HCT116 (cell line): ENCODE data around the gene COL8A2. TPM values are rescaled to one million over a fixed set of nuclear protein-coding genes. Genes with fewer than 3 reads are reported as not detected.

Experiments
- ATAC-seq: fragments of 200-7000 bp; cut with Tn5 transposase; 2 replicates; pipeline ENCODE4 v1.9.1; 2020; ENCODE audit warnings: mild to moderate bottlenecking, moderate library complexity
- BruUV-seq: library from RNA; stranded (reverse); fragments of 400-500 nt; replicated peaks from 2 replicates; lab custom pipeline; 2021; lab: Mats Ljungman, UMichigan
- CTCF ChIA-PET: fragments of 300-600 bp; sonication (Branson Sonifier 250); formaldehyde crosslinking; loops from one replicate; lab custom pipeline; 2021; ENCODE audit warnings: antibody characterized with exemption; lab: Charles Lee
- POLR2A ChIA-PET: fragments of 300-600, 350-600 bp; sonication (Branson Sonifier 250); formaldehyde crosslinking; loops from one replicate; lab custom pipeline; 2021; ENCODE audit warnings: antibody characterized with exemption; lab: Charles Lee
- RAD21 ChIA-PET, 2 experiments: fragments of 300-600 bp; sonication (Branson Sonifier 250); formaldehyde crosslinking; loops; one replicate each; lab custom pipeline; 2023; ENCODE audit warnings: low total read pairs in 2 of 2; ENCODE audit not compliant: uncharacterized antibody in 2 of 2, unreplicated experiment in 2 of 2, low non-redundant PET in 1 of 2; lab: Charles Lee
- DNase-seq: peaks from one replicate; pipeline ENCODE4 v3.0.0-alpha.2; 2010; ENCODE audit warnings: low read depth, low spot score
- H2AFZ ChIP-seq: fragments of 200-600 bp; shearing (Covaris generic), sonication (generic); 2 replicates; pipeline ENCODE4 v1.6.1; 2017; ENCODE audit warnings: low read depth, mixed run types, mixed read lengths, antibody characterized with exemption, low read length; ENCODE audit not compliant: poor library complexity, severe bottlenecking
- H3K27ac ChIP-seq: 2 replicates; pipeline ENCODE4 v1.5.1; 2012; ENCODE audit warnings: low read depth, low read length
- H3K27me3 ChIP-seq: fragments of 200-600 bp; sonication (generic); 2 replicates; pipeline ENCODE4 v1.6.1; 2016; ENCODE audit warnings: mixed run types, low read length, mixed read lengths; ENCODE audit not compliant: insufficient read depth
- H3K36me3 ChIP-seq, 2 experiments: fragments of 200-500 bp in 1 of 2; fragments of 200-600 bp in 1 of 2; sonication (Bioruptor generic) in 1 of 2; sonication (generic) in 1 of 2; 2 replicates each; pipeline versions ENCODE4 v1.5.1 to v1.6.1; 2014 to 2016; ENCODE audit warnings: low read length in 2 of 2, inconsistent platforms in 1 of 2, mixed read lengths in 1 of 2, mixed run types in 1 of 2; ENCODE audit not compliant: insufficient read depth in 2 of 2, control insufficient read depth in 1 of 2
- H3K4me1 ChIP-seq, 2 experiments: fragments of 200-600 bp in 1 of 2; sonication (generic) in 1 of 2; 2 replicates each; pipeline versions ENCODE4 v1.5.1 to v1.6.1; 2012 to 2017; ENCODE audit warnings: low read length in 2 of 2, inconsistent platforms in 1 of 2, mild to moderate bottlenecking in 1 of 2, mixed read lengths in 1 of 2, mixed run types in 1 of 2, moderate library complexity in 1 of 2; ENCODE audit not compliant: insufficient read depth in 2 of 2, control insufficient read depth in 1 of 2
- H3K4me2 ChIP-seq: fragments of 200-600 bp; sonication (generic); 2 replicates; pipeline ENCODE4 v1.6.1; 2017; ENCODE audit warnings: mixed run types, low read length, mixed read lengths
- H3K4me3 ChIP-seq, 2 experiments: fragments of 200-600 bp in 1 of 2; sonication (generic) in 1 of 2; replicated peaks in 1 of 2; 2 replicates each; pipeline ENCODE4 v1.5.1; 2011 to 2016; ENCODE audit warnings: low read length in 2 of 2, control low read depth in 1 of 2, low read depth in 1 of 2, mild to moderate bottlenecking in 1 of 2, mixed read lengths in 1 of 2, mixed run types in 1 of 2
- H3K79me2 ChIP-seq: fragments of 200-600 bp; sonication (generic); 2 replicates; pipeline ENCODE4 v1.6.1; 2017; ENCODE audit warnings: mild to moderate bottlenecking, mixed run types, low read length, moderate library complexity, mixed read lengths; ENCODE audit not compliant: insufficient read depth
- H3K9ac ChIP-seq: fragments of 200-600 bp; sonication (generic); 2 replicates; pipeline ENCODE4 v1.6.1; 2016; ENCODE audit warnings: low read length, mixed read lengths
- H3K9me2 ChIP-seq: fragments of 200-600 bp; sonication (generic), shearing (Covaris generic); 2 replicates; pipeline ENCODE4 v1.6.1; 2017; ENCODE audit warnings: mixed run types, mild to moderate bottlenecking, moderate library complexity; ENCODE audit not compliant: insufficient read depth
- H3K9me3 ChIP-seq, 2 experiments: fragments of 200-500 bp in 1 of 2; fragments of 200-600 bp in 1 of 2; sonication (Bioruptor generic) in 1 of 2; sonication (generic) in 1 of 2; 2 replicates each; pipeline ENCODE4 v1.6.1; 2014 to 2017; ENCODE audit warnings: low read length in 2 of 2, mixed read lengths in 2 of 2, inconsistent platforms in 1 of 2, low read depth in 1 of 2, mild to moderate bottlenecking in 1 of 2, mixed run types in 1 of 2, moderate library complexity in 1 of 2; ENCODE audit not compliant: control insufficient read depth in 1 of 2, insufficient read depth in 1 of 2
- H4K20me1 ChIP-seq: fragments of 200-600 bp; sonication (generic), shearing (Covaris generic); 2 replicates; pipeline ENCODE4 v1.6.1; 2017; ENCODE audit warnings: mixed run types, mild to moderate bottlenecking, moderate library complexity; ENCODE audit not compliant: insufficient read depth
- ATF3 ChIP-seq: IDR thresholded peaks from 2 replicates; pipeline ENCODE4 v1.6.1; 2012
- CTCF ChIP-seq, 3 experiments: fragments of 200-600 bp in 1 of 3; sonication (generic) in 1 of 3; IDR thresholded peaks in 2 of 3; conservative IDR thresholded peaks in 1 of 3; 2 replicates each; pipeline ENCODE4 v1.5.1; 2012 to 2017; ENCODE audit warnings: low read depth in 2 of 3, low read length in 2 of 3, antibody characterized with exemption in 1 of 3, borderline replicate concordance in 1 of 3, control low read depth in 1 of 3, mild to moderate bottlenecking in 1 of 3, mixed read lengths in 1 of 3, mixed run types in 1 of 3, moderate library complexity in 1 of 3; ENCODE audit not compliant: insufficient read depth in 1 of 3
- ELF1 ChIP-seq: IDR thresholded peaks from 2 replicates; pipeline ENCODE4 v1.6.1; 2012; ENCODE audit warnings: low read depth, borderline replicate concordance
- EZH2phosphoT487 ChIP-seq: fragments of 200-600 bp; IDR thresholded peaks from 2 replicates; pipeline ENCODE4 v1.6.1; 2018; ENCODE audit warnings: antibody characterized with exemption, borderline replicate concordance
- POLR2AphosphoS5 ChIP-seq: IDR thresholded peaks from 2 replicates; pipeline ENCODE4 v1.6.1; 2011; ENCODE audit warnings: mild to moderate bottlenecking, low read depth, low read length, moderate library complexity
- SIN3A ChIP-seq: IDR thresholded peaks from 2 replicates; pipeline ENCODE4 v1.6.1; 2012; ENCODE audit warnings: low read depth
- intact Hi-C: fragments of 100-400 bp; cut with micrococcal nuclease; formaldehyde crosslinking; loops from 2 replicates; pipeline ENCODE4 v1.10.0; 2022
- total RNA-seq: library from RNA; stranded (reverse); gene quantifications from one replicate; pipeline ENCODE4 v1.2.1, GENCODE V29; 2021; ENCODE audit not compliant: unreplicated experiment
- TF ChIP-seq, protein P1 (sequence below): IDR thresholded peaks from 2 replicates; pipeline ENCODE4 v1.6.1; 2011; ENCODE audit warnings: mild to moderate bottlenecking, low read length, moderate library complexity; ENCODE audit not compliant: insufficient replicate concordance; ENCODE audit errors: extremely low read depth

The COL8A2 gene
- total RNA-seq, 1 experiment from 2014 or later, result 0.05 TPM

- BruUV-seq, result no TSS peak
- CTCF ChIA-PET, result no interaction called here
- POLR2A ChIA-PET, result no interaction called here
- Histone ChIP-seq H3K9me2 (no peaks in the 10 kb centered on the region), H3K4me2 (no peak overlapping the region), H3K79me2 (no peaks in the 10 kb centered on the region), H2AFZ (no peak overlapping the region), H3K4me3 (no peak overlapping the region), H3K27ac (no peak overlapping the region), H3K27me3 (no peaks in the 10 kb centered on the region), H3K9me3 (no peaks in the 10 kb centered on the region), H3K4me1 (no peaks in the 10 kb centered on the region), H4K20me1 (no peaks in the 10 kb centered on the region), H3K9ac (no peak overlapping the region), H3K36me3 (no peaks in the 10 kb centered on the region)
- no peak for TF ChIP-seq EZH2phosphoT487
- no peak for TF ChIP-seq SIN3A
- TF ChIP-seq ELF1, result no peak
- TF ChIP-seq ATF3, result no peak
- TF ChIP-seq POLR2AphosphoS5, result no peak
- no peak for TF ChIP-seq CTCF (IDR thresholded peaks at IDR 0.05 in 2 of 3, conservative IDR thresholded peaks at IDR 0.05 in 1 of 3; ENCODE audit: borderline replicate concordance in 1 of 3, insufficient read depth in 1 of 3, low read depth in 2 of 3, low read length in 2 of 3)
- TF ChIP-seq, protein P1, sequence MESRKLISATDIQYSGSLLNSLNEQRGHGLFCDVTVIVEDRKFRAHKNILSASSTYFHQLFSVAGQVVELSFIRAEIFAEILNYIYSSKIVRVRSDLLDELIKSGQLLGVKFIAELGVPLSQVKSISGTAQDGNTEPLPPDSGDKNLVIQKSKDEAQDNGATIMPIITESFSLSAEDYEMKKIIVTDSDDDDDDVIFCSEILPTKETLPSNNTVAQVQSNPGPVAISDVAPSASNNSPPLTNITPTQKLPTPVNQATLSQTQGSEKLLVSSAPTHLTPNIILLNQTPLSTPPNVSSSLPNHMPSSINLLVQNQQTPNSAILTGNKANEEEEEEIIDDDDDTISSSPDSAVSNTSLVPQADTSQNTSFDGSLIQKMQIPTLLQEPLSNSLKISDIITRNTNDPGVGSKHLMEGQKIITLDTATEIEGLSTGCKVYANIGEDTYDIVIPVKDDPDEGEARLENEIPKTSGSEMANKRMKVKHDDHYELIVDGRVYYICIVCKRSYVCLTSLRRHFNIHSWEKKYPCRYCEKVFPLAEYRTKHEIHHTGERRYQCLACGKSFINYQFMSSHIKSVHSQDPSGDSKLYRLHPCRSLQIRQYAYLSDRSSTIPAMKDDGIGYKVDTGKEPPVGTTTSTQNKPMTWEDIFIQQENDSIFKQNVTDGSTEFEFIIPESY, result no peak
- ATAC-seq (no peak), DNase-seq (no peak)
- intact Hi-C loops, result no loop called here
- RAD21 ChIA-PET, result no interaction called here
Measured at GRCh38 chr1:36126797-36127500, 1.9 kb upstream of the COL8A2 start.
